B cell (primary cell): ENCODE results near the gene CCL19. TPM values are rescaled to one million over a fixed set of nuclear protein-coding genes. Genes with fewer than 3 reads are reported as not detected.

Experiments
- ATAC-seq: fragments of 200-7000 bp; cut with Tn5 transposase; one replicate; pipeline ENCODE4 v1.10.0; 2021; ENCODE audit warnings: low read depth, mild to moderate bottlenecking, moderate number of reproducible peaks, moderate library complexity
- CTCF ChIA-PET: fragments of 350-600 bp; sonication (Branson Sonifier 250); formaldehyde crosslinking; loops from one replicate; lab custom pipeline; 2021; ENCODE audit warnings: antibody characterized with exemption, inconsistent platforms; lab: Charles Lee
- POLR2A ChIA-PET: fragments of 350-600 bp; sonication (Branson Sonifier 250); formaldehyde crosslinking; loops from one replicate; lab custom pipeline; 2021; ENCODE audit warnings: antibody characterized with exemption; lab: Charles Lee
- DNase-seq: peaks from one replicate; pipeline ENCODE4 v3.0.0; 2013
- H2AFZ ChIP-seq: 2 replicates; pipeline ENCODE4 v1.6.1; 2012; ENCODE audit warnings: mild to moderate bottlenecking, low read depth, low read length; ENCODE audit not compliant: insufficient read depth, poor library complexity, severe bottlenecking
- H3K27ac ChIP-seq, 2 donors: 1 replicate in 1 of 2; 2 replicates in 1 of 2; pipeline ENCODE4 v1.5.1; 2012 to 2013; ENCODE audit warnings: low read length in 2 of 2, mild to moderate bottlenecking in 2 of 2, moderate library complexity in 1 of 2
- H3K27me3 ChIP-seq, 4 experiments: fragments of 200-600 bp in 1 of 4; sonication (generic) in 1 of 4; replicated peaks in 1 of 4; 1 replicate in 2 of 4; 2 replicates in 2 of 4; pipeline versions ENCODE4 v1.6.1 to v1.7.0; 2013 to 2016; ENCODE audit warnings: low read length in 3 of 4, mild to moderate bottlenecking in 2 of 4, mixed read lengths in 1 of 4, moderate library complexity in 1 of 4; ENCODE audit not compliant: insufficient read depth in 4 of 4, control insufficient read depth in 3 of 4; ENCODE audit errors: control extremely low read depth in 1 of 4
- H3K36me3 ChIP-seq, 2 experiments: replicated peaks in 1 of 2; 1 replicate in 1 of 2; 2 replicates in 1 of 2; pipeline versions ENCODE4 v1.6.1 to v1.7.1; 2013; ENCODE audit warnings: low read length in 1 of 2; ENCODE audit not compliant: insufficient read depth in 2 of 2, control insufficient read depth in 1 of 2; ENCODE audit errors: control extremely low read depth in 1 of 2, extremely low read depth in 1 of 2
- H3K4me1 ChIP-seq, 2 donors: fragments of 200-600 bp in 1 of 2; sonication (generic) in 1 of 2; 1 replicate in 1 of 2; 2 replicates in 1 of 2; pipeline versions ENCODE4 v1.5.1 to v1.6.1; 2013 to 2017; ENCODE audit warnings: low read length in 2 of 2; ENCODE audit not compliant: control insufficient read depth in 2 of 2, insufficient read depth in 2 of 2
- H3K4me2 ChIP-seq: replicated peaks from 2 replicates; pipeline ENCODE3; 2012; ENCODE audit warnings: mild to moderate bottlenecking, low read depth, low read length; ENCODE audit not compliant: poor library complexity, severe bottlenecking
- H3K4me3 ChIP-seq, 5 experiments: fragments of 200-600 bp in 1 of 5; sonication (generic) in 1 of 5; 1 replicate in 3 of 5; 2 replicates in 2 of 5; pipeline versions ENCODE4 v1.5.1 to v1.7.0; 2011 to 2016; ENCODE audit warnings: low read length in 4 of 5, mild to moderate bottlenecking in 4 of 5, low read depth in 2 of 5, control low read depth in 1 of 5, moderate library complexity in 1 of 5; ENCODE audit not compliant: insufficient read depth in 1 of 5; ENCODE audit errors: control extremely low read depth in 1 of 5, extremely low read depth in 1 of 5
- H3K79me2 ChIP-seq: fragments of 200-600 bp; sonication (generic); one replicate; pipeline ENCODE4 v1.6.0; 2016; ENCODE audit warnings: low read length; ENCODE audit not compliant: control insufficient read depth, insufficient read depth
- H3K9ac ChIP-seq: fragments of 200-600 bp; sonication (generic); 2 replicates; pipeline ENCODE4 v1.6.1; 2017; ENCODE audit warnings: mild to moderate bottlenecking, low read length, moderate library complexity
- H3K9me3 ChIP-seq, 3 donors: one replicate each; pipeline versions ENCODE4 v1.6.1 to v1.7.1; 2013; ENCODE audit warnings: low read length in 2 of 3; ENCODE audit not compliant: control insufficient read depth in 2 of 3, insufficient read depth in 1 of 3; ENCODE audit errors: control extremely low read depth in 1 of 3
- H4K20me1 ChIP-seq: 2 replicates; pipeline ENCODE4 v1.6.0; 2012; ENCODE audit warnings: mild to moderate bottlenecking, low read length; ENCODE audit not compliant: insufficient read depth, control insufficient read depth, poor library complexity, severe bottlenecking
- H3K27ac Mint-ChIP-seq: one replicate; pipeline ENCODE4 v1.8.0; 2021; ENCODE audit warnings: mixed read lengths
- H3K27me3 Mint-ChIP-seq: one replicate; pipeline ENCODE4 v1.8.0; 2021; ENCODE audit warnings: mixed read lengths
- H3K4me1 Mint-ChIP-seq: one replicate; pipeline ENCODE4 v1.8.0; 2021; ENCODE audit warnings: mixed read lengths
- H3K4me3 Mint-ChIP-seq: one replicate; pipeline ENCODE4 v1.8.0; 2021; ENCODE audit warnings: mixed read lengths
- H3K9me3 Mint-ChIP-seq: one replicate; pipeline ENCODE4 v1.8.0; 2022; ENCODE audit warnings: mixed read lengths; ENCODE audit not compliant: insufficient read depth
- CTCF ChIP-seq: fragments of 200-600 bp; IDR thresholded peaks from one replicate; pipeline ENCODE4 v1.8.0; 2022; ENCODE audit warnings: antibody characterized with exemption, mild to moderate bottlenecking
- EZH2 ChIP-seq: IDR thresholded peaks from 2 replicates; pipeline ENCODE4 v1.6.1; 2012; ENCODE audit warnings: borderline replicate concordance, low read depth, mild to moderate bottlenecking, moderate library complexity, low read length; ENCODE audit not compliant: insufficient read depth, poor library complexity, severe bottlenecking
- WGBS: methylation state at CpG from one replicate; pipeline ENCODE4 v1.1.5; 2013; ENCODE audit warnings: missing lambda C conversion rate; ENCODE audit not compliant: insufficient coverage; 5-methylcytosine and 5-hydroxymethylcytosine counted together
- intact Hi-C: fragments of 100-400 bp; cut with micrococcal nuclease; formaldehyde crosslinking; loops from one replicate; pipeline ENCODE4 v1.10.0; 2022
- polyA plus RNA-seq: library from polyadenylated mRNA; depleted of rRNA; stranded (reverse); fragments of >200 nt; gene quantifications from 2 replicates; pipeline ENCODE4 v1.2.3, GENCODE V29; 2012
- total RNA-seq, 2 donors: library from RNA; stranded (reverse); fragments of 120-200 nt in 1 of 2; gene quantifications; 1 replicate in 1 of 2; 2 replicates in 1 of 2; pipeline versions ENCODE4 v1.2.3 to v1.2.4, GENCODE V29; 2013 to 2022

The CCL19 gene
- total and polyA plus RNA-seq, 2 donors (not counting 1 experiment from before 2014, with no cell fraction given) = not detected

- peaks cover 3% of the 10 kb centered on the region for H3K4me1 Mint-ChIP-seq
- H3K27me3 Mint-ChIP-seq = peaks cover 8% of the 10 kb centered on the region
- ATAC-seq = no peak
- no peaks in the 10 kb centered on the region for H3K36me3 ChIP-seq
- no peak overlapping the region for H3K27ac Mint-ChIP-seq
- intact Hi-C loops = no loop called here
- no peaks in the 10 kb centered on the region for H3K79me2 ChIP-seq
- 94% methylated on average over 4 of the region's 5 CpGs for WGBS
- TF ChIP-seq CTCF (no peak), EZH2 (no peak)
- H3K27me3 ChIP-seq = peaks cover 0 to 6% (median 0%) of the 10 kb centered on the region in 4 experiments
- no peak overlapping the region for H3K9ac ChIP-seq
- no peaks in the 10 kb centered on the region for H3K9me3 Mint-ChIP-seq
- no peak for DNase-seq
- ChIA-PET POLR2A (no interaction called here), CTCF (no interaction called here)
- no peaks in the 10 kb centered on the region for H3K9me3 ChIP-seq
- no peaks in the 10 kb centered on the region for H4K20me1 ChIP-seq
- H3K4me2 ChIP-seq = no peak overlapping the region
- no peak overlapping the region for H2AFZ ChIP-seq
- no peak overlapping the region for H3K4me3 Mint-ChIP-seq
- no peak overlapping the region for H3K4me3 ChIP-seq
- peaks cover 0 to 8% of the 10 kb centered on the region in 2 donors for H3K4me1 ChIP-seq
- no peak overlapping the region for H3K27ac ChIP-seq
These were observed 2.6 kb downstream of the CCL19 start for GRCh38 chr9:34688329-34689115.
